Small intestine (tissue), 7 donors: ENCODE measurements around the gene CACNA2D4. TPM values are rescaled to one million over a fixed set of nuclear protein-coding genes. Genes with fewer than 3 reads are reported as not detected.

ENCODE experiments used
- DNase-seq, 2 donors: peaks; one replicate each; pipeline versions ENCODE4 v3.0.0 to v3.0.0-alpha.2; 2013
- FAIRE-seq: peaks from 2 replicates; lab custom pipeline; 2012; peaks lifted over from hg19 to GRCh38; lab: Jason Lieb, UNC
- H3K27ac ChIP-seq, 3 donors: one replicate each; pipeline ENCODE4 v1.5.1; 2013; ENCODE audit warnings: low read length in 2 of 3, mild to moderate bottlenecking in 2 of 3, control low read depth in 1 of 3, inconsistent platforms in 1 of 3, low read depth in 1 of 3, moderate library complexity in 1 of 3
- H3K27me3 ChIP-seq, 3 donors: one replicate each; pipeline ENCODE4 v1.6.1; 2013; ENCODE audit warnings: low read length in 3 of 3, inconsistent platforms in 1 of 3; ENCODE audit not compliant: control insufficient read depth in 3 of 3, insufficient read depth in 3 of 3
- H3K36me3 ChIP-seq, 3 donors: one replicate each; pipeline ENCODE4 v1.6.1; 2013; ENCODE audit warnings: low read length in 3 of 3, inconsistent platforms in 1 of 3, low read depth in 1 of 3, mild to moderate bottlenecking in 1 of 3, moderate library complexity in 1 of 3; ENCODE audit not compliant: control insufficient read depth in 3 of 3, insufficient read depth in 2 of 3
- H3K4me1 ChIP-seq, 3 donors: one replicate each; pipeline ENCODE4 v1.6.1; 2013; ENCODE audit warnings: low read length in 2 of 3, inconsistent platforms in 1 of 3, low read depth in 1 of 3, mild to moderate bottlenecking in 1 of 3, moderate library complexity in 1 of 3; ENCODE audit not compliant: control insufficient read depth in 3 of 3, insufficient read depth in 2 of 3
- H3K4me3 ChIP-seq, 3 donors: one replicate each; pipeline ENCODE4 v1.5.1; 2013; ENCODE audit warnings: low read length in 3 of 3, control low read depth in 1 of 3, inconsistent platforms in 1 of 3, low read depth in 1 of 3, mild to moderate bottlenecking in 1 of 3, moderate library complexity in 1 of 3
- H3K9me3 ChIP-seq, 2 donors: one replicate each; pipeline ENCODE4 v1.6.1; 2013; ENCODE audit warnings: low read depth in 1 of 2, low read length in 1 of 2; ENCODE audit not compliant: control insufficient read depth in 2 of 2, insufficient read depth in 1 of 2
- WGBS, 3 donors: extraction: QIAGEN DNeasy Blood & Tissue Kit; methylation state at CpG; one replicate each; pipeline ENCODE4 v1.1.7; 2013; 5-methylcytosine and 5-hydroxymethylcytosine counted together
- polyA plus RNA-seq, 4 donors: library from polyadenylated mRNA; stranded (reverse) in 3 of 4; unstranded in 1 of 4; fragments of 200-250 nt in 3 of 4; fragments of 120-200 nt in 1 of 4; gene quantifications; one replicate each; pipeline versions ENCODE4 v1.2.1 to v1.2.3, GENCODE V29; 2013
- donor health status: healthy with polysubstance abuse.
- donor health status: control.
- donor health status: control.
- donor health status: Bipolar disorder and iron deficiency.
- donor health status: healthy.

The CACNA2D4 gene
- polyA plus RNA-seq, 4 donors, result 5.5 to 10.8 (median 9.1) TPM

- Histone ChIP-seq H3K4me3 (no peak overlapping the region), H3K27ac (no peak overlapping the region), H3K36me3 (no peaks in the 10 kb centered on the region), H3K4me1 (no peaks in the 10 kb centered on the region), H3K9me3 (no peaks in the 10 kb centered on the region), H3K27me3 (peaks cover 0 to 5% (median 0%) of the 10 kb centered on the region in 3 donors)
- DNase-seq (no peak), FAIRE-seq (no peak)
- whole genome bisulfite sequencing, 3 donors, result 80 to 85% (median 81%) methylated on average over 23 to 24 of the region's 24 CpGs
These were observed 71.7 kb downstream of the CACNA2D4 start for GRCh38 chr12:1846421-1847405.

GRCh38 chr12:1845886-1846285, 72.6 kb downstream of the CACNA2D4 start:
- Histone ChIP-seq H3K9me3 (no peaks in the 10 kb centered on the region), H3K4me1 (no peaks in the 10 kb centered on the region), H3K36me3 (no peaks in the 10 kb centered on the region), H3K4me3 (no peak overlapping the region), H3K27me3 (peaks cover 0 to 5% (median 0%) of the 10 kb centered on the region in 3 donors), H3K27ac (no peak overlapping the region)
- FAIRE-seq (no peak), DNase-seq (no peak)
- 87 to 94% (median 93%) methylated on average over 5 of the region's 5 CpGs for WGBS, 3 donors

GRCh38 chr12:1845427-1845826, 73.0 kb downstream of the CACNA2D4 start:
- H3K9me3 ChIP-seq, result no peaks in the 10 kb centered on the region
- no peak for DNase-seq

GRCh38 chr12:1844661-1845409, 73.6 kb downstream of the CACNA2D4 start:
- Histone ChIP-seq H3K4me1 (no peaks in the 10 kb centered on the region), H3K27me3 (peaks cover 0 to 5% (median 0%) of the 10 kb centered on the region in 3 donors), H3K27ac (no peak overlapping the region), H3K9me3 (no peaks in the 10 kb centered on the region), H3K36me3 (no peaks in the 10 kb centered on the region), H3K4me3 (no peak overlapping the region)
- 49 to 50% (median 49%) methylated on average over 12 of the region's 12 CpGs for WGBS, 3 donors
- FAIRE-seq (no peak), DNase-seq (no peak)

More at GRCh38 chr12:1845427-1845826, 73.0 kb downstream of the CACNA2D4 start:
- WGBS, 3 donors, result 79 to 85% (median 81%) methylated on average over 14 of the region's 14 CpGs
- Histone ChIP-seq H3K4me3 (no peak overlapping the region), H3K36me3 (no peaks in the 10 kb centered on the region), H3K27ac (no peak overlapping the region), H3K27me3 (peaks cover 0 to 5% (median 0%) of the 10 kb centered on the region in 3 donors), H3K4me1 (no peaks in the 10 kb centered on the region)
- FAIRE-seq, result no peak

- Histone ChIP-seq H3K4me3 (no peak overlapping the region), H3K4me1 (no peaks in the 10 kb centered on the region), H3K9me3 (no peaks in the 10 kb centered on the region), H3K36me3 (no peaks in the 10 kb centered on the region), H3K27ac (no peak overlapping the region), H3K27me3 (peaks cover 0 to 5% (median 0%) of the 10 kb centered on the region in 3 donors)
- WGBS, 3 donors, result 75 to 80% (median 76%) methylated on average over 10 of the region's 10 CpGs
- no peak for DNase-seq
- FAIRE-seq, result no peak
These were observed 74.2 kb downstream of the CACNA2D4 start for GRCh38 chr12:1844223-1844622.

GRCh38 chr12:1843641-1844005, 74.8 kb downstream of the CACNA2D4 start:
- H3K4me3 ChIP-seq, result no peak overlapping the region
- FAIRE-seq (no peak), DNase-seq (no peak)
- H3K27me3 ChIP-seq, result peaks cover 0 to 5% (median 0%) of the 10 kb centered on the region in 3 donors
- H3K36me3 ChIP-seq, result no peaks in the 10 kb centered on the region
- no peak overlapping the region for H3K27ac ChIP-seq
- no peaks in the 10 kb centered on the region for H3K4me1 ChIP-seq
- H3K9me3 ChIP-seq, result no peaks in the 10 kb centered on the region
- 44 to 70% (median 64%) methylated on average over 3 of the region's 3 CpGs for WGBS, 3 donors

- Histone ChIP-seq H3K9me3 (no peaks in the 10 kb centered on the region), H3K4me3 (no peak overlapping the region), H3K4me1 (no peaks in the 10 kb centered on the region), H3K36me3 (no peaks in the 10 kb centered on the region), H3K27me3 (peaks cover 0 to 5% (median 0%) of the 10 kb centered on the region in 3 donors), H3K27ac (no peak overlapping the region)
- WGBS, 3 donors, result 62 to 71% (median 69%) methylated on average over 16 of the region's 16 CpGs
- DNase-seq (no peak), FAIRE-seq (no peak)
These were observed 75.4 kb downstream of the CACNA2D4 start for GRCh38 chr12:1842905-1843640.
